GM19463 (cell line): ENCODE data around the gene NCAPG2.
"Not testable (repeated sequence)": the region's sequence is repeated elsewhere in the genome, so short reads cannot be mapped to it uniquely, and the experiment has no call there.

Experiments used
- ATAC-seq: cut with Tn5 transposase; IDR thresholded peaks from one replicate; pipeline ENCODE4 v1.9.1; 2021; ENCODE audit warnings: mild to moderate bottlenecking, moderate library complexity; ENCODE audit not compliant: unreplicated experiment

Gene NCAPG2

DNA sequence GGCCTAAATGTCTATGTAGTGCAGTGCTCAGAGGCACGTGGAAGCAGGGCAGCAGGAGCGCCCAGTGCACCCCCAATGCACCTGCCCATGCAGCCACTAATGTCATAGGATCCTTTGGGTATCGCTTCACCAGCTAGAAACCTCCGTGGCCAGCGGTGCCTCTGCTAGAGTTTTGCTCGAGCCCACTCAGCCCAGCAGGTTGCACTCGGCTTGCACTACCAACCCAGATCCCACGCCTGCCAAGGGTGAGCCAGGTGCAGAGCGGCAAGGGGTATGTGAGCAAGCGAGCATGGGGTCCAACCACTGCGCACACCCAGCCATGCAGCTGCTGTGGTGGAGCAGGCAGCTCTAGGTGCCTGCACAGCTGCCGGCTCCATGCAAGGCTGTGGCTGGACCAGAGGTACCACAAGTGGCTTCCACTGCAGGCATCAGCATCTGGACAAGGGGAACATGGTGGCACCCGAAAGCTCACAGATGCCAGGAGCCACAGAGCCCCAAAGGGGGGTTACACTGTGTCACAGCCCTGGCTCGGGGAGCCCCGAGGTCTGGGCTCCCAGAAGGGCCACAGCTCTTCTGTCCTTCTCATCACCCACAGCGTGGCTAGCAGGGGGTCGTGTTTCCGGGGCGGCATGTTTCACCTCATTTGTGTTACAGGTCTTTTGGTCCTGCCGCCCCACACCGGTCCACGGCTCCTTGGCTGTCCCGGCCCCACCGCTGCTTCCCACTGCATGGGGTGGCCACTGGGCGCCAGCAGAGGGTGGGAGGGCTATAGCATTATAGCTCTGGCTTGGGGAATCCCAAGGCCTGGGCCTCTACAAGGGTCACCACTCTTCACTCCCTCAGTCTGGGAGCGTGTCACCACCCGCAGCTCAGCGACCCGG lies 2.3 kb upstream of the NCAPG2 start:
- ATAC-seq = no peak

DNA sequence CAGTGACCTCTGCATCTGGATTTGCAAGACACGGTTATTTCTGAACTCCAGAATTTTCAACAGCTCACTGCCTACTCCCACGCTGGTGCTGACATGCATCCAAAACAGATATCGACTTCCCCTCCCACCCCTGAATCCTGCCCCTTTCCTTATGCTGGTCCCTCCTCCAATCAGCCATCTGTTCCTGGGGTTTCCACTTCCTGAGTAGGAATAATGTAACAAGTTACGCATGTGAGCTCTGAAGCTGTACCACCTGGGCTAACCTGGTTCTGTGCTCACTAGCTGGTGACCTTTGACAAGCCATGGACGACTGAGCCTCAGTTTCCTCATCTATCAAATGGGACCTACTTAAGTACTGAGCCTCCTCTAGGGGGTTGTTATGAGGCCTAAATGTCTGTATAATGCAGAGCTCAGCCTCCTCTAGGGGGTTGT lies 1.7 kb upstream of the NCAPG2 start:
- no peak for ATAC-seq

DNA sequence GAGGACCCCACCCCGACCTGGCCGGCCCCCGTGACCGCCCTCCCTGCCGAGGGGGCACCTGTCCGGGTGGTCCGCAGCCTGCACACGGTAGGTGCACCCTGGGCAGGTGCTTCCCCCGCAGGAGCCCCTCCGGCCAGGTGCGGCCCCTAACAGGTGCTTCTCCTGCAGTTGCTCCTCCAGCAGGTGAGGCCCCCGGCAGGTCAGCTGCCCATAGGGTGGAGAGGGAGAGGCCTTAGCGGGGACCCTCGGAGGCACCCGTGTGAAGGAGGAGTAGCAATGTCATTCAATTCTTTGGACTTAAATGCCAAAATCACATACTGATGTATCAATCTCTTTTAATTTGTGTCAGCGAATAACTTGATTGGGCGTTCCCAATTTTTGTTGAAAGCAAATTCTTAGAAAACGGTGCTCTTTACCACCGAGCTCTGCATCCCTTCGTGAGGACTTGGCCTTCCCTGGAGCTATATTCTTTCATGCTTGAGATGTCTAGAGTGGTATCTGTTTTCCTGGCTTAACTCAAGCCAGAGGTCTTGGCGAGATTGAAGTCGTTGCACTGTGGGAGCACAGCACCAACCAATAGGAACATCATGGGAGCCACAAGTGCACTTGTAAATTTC lies 738 bp upstream of the NCAPG2 start:
- no peak for ATAC-seq

DNA sequence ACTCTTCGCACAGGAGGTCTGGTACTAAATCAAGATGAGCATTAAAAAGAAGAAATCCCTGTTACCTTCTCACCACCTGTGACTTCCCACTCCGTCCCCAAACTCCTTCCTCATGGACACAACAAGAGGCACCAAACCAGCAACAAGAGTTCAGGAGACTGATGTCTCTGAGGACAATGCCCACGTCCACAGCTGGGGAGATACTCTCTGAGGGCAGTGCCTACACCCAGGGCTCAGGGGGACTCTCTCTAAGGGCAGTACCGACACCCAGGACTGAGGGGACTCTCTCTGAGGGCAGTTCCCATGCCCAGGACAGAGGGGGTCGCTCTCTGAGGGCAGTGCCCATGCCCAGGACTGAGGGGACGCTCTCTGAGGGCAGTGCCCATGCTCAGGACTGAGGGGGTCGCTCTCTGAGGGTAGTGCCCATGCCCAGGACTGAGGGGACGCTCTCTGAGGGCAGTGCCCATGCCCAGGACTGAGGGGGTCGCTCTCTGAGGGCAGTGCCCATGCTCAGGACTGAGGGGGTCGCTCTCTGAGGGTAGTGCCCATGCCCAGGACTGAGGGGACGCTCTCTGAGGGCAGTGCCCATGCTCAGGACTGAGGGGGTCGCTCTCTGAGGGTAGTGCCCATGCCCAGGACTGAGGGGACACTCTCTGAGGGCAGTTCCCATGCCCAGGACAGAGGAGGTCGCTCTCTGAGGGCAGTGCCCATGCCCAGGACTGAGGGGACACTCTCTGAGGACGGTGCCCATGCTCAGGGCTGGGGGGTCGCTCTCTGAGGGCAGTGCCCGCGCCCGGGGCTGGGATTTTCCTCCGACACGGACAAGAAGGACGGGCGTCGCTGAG lies 703 bp downstream of the NCAPG2 start:
- not testable (repeated sequence) for ATAC-seq

DNA sequence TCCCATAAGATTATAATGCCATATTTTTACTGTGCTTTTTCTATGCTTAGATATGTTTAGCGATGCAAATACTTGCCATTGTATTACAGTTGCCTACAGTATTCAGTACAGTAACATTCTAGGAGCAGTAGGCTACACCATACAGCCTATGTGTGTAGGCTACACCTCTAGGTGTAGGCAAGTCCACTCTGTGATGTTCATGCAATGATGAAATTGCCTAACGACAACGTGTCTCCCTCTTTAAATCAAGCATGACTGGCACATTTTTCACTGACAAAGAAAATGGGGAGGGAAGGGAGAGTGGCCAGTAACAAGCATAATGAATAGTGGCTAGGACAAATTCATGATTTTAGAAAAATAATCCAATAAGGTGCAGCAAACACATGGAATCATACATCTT lies 1.7 kb downstream of the NCAPG2 start:
- ATAC-seq = no peak

DNA sequence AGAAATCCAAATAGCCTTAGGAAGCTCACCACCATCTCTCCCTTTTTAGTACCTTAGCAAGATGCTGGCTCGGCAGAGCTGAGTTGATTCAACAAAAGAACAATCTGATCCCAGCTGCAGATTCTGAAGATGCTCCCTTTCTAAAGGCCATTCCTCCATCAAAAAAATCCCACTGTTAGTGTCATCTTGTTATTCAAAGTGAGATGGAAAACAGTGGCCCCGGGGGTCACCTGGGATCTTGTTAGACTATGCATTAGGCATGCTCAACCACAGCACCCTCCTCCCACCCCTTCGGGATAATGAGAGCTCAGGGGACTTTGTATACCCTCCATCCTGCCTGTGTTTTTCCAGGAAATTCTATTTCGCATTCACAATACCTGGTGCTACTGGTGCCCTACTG lies 2.4 kb downstream of the NCAPG2 start:
- ATAC-seq = no peak

DNA sequence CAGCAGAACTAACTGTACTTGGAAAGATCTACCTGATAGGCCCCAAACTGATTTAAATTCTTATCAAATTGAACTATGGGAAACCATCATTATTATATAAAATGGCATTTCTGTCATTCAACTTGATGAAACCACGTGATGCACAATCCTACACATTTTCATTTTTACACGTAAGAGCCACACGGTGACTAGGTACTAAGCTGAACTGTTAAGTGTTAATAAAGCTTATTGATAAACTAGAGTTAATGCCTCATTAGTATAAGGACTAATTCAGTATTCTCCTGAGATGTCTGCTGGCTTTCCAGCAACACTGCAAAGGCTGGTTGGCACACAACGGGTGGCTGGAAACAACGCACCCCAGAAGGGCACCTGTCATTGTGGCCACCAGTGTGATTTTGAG lies 4.6 kb downstream of the NCAPG2 start:
- ATAC-seq = no peak

DNA sequence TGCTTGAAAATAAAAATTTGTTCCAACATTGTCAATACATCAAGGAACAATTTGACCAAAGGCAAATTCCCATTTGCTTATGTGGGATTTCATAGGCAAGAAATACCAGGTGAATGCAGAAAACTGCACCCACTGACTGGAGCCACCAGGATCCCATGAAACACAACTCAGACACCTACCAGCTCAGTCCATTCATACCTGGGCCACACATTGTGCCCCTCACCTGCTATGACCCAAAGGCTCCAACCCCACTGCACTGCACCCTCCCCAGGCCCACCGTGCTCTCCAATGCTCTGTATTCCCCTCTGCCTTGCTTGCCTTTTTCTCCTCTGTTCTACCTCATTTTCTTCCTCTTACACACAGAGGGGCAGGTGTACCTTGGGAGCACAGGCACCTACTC lies 5.3 kb downstream of the NCAPG2 start:
- ATAC-seq = no peak

DNA sequence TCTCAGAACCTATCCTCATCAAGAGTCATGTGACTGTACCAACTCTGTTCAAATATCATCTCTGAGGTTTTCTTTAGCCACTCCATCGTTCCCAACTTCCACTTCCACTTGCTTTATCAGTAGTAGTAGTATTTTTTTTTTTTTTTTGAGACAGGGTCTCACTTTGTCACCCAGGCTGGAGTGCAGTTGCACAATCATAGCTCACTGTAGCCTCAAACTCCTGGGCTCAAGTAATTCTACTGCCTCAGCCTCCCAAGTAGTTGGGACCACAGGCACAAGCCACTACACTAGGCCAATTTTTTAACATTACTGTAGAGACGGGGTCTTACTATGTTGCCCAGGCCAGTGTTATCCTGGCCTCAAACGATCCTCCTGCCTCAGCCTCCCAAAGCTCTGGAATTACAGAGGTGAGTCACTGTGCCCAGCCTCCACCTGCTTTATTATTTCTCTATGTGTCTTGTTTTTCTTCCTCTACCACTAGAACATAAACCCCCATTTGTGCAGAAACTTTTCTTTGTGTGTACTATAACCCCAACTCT lies 5.9 kb downstream of the NCAPG2 start:
- ATAC-seq = no peak

DNA sequence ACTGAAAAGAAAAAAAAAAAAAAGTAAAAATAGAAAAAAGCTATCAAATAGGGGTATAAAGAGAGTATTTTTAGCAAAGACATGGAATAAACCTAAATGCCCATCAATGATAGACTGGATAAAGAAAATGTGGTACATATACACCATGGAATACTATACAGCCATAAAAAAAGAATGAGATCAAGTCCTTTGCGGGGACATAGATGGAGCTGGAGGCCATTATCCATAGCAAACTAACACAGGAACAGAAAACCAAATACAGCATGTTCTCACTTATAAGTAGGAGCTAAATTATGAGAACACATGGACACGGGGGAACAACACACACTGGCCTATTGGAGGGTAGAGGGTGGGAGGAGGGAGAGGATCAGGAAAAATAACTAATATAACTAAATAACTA lies 7.0 kb downstream of the NCAPG2 start:
- ATAC-seq = not testable (repeated sequence)

DNA sequence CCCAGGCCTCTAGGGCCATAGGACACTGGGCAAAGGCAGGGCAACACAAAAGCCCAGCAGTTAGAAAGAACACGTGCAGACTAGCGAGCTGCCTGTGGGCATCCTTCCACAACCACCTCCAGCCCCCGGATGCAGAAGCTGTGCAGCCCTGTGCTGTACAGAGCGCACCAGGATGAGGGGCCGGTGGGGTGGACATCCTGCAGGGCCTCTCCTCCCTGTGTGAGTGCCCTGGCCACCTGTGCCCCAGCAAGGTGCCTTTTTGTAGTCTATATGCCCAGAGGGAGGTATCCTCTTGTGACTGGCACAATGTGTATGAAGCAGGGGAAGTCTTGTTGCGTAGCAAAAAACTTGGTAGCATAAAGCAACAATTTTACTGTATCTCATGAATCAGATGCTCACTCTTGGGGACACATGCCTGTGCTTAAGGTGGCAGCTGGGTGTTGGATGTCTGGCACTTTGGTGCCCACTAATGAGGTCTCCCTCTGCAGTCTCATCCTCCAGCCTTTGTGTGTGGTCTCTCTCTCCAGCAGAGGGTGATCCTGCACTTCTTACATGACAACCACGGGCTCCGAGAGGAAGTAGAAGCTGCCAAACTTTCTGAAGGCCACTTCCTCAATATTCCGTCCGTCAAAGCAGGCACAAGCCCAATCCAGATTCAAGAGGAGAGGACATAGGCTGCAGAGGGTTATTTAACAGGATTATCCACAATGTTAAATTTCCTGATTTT lies 8.7 kb downstream of the NCAPG2 start:
- peak; percentile 84 for ATAC-seq

DNA sequence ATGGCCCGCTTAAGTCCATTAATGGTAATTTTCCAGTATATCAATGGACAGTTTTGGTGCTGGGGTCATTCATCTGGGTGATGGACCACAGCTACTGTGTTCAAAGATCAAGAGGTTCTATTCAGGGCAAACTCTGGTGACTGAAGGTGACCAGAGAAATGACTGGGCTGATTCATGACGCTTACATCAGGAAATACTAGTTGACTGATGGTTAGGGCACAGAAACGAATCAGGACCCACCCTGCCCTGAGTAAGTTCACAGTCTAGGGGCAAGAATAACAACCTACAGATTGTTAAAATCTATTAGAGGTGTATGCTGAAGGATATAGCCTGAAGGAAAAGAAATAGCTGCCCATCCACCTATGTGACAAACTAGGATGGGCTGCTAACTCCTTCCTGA lies 9.5 kb downstream of the NCAPG2 start:
- no peak for ATAC-seq

DNA sequence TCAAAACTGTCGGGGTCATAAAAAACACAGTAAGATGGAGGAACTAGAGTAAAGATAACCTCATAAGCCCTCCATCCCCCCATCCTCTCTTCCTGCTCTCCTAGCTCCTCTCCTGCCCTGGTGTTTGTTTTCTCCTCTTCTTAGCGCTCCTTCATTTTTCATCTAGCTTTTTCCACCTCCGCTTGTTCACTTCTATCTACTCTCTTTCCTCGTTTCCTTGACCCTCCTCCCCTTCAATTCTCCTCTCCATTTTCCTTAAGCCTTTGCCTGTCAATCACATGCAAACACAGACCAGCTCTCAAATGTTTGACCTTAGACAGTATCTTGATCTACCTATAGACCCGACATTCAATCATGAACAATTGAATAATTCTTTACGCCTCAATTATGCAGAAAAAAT lies 10.0 kb downstream of the NCAPG2 start:
- no peak for ATAC-seq

DNA sequence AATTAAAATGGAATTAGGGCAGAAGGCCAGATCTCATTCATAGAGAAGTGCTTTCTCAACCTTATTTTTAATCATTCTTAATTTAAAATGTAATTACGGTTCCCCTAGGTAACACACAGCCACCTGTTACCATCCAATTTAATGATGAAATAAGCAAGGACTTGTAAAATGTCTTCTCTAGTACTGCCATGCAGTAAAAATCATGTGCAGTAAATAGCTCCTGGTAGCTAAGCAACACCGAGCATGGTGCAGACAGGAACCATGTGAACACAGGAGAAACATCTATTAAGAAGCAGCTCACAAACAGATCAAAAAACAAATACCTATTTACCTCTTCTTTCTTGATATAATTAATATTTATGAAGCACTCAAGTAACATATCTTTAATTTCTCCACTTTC lies 15.1 kb downstream of the NCAPG2 start:
- no peak for ATAC-seq

DNA sequence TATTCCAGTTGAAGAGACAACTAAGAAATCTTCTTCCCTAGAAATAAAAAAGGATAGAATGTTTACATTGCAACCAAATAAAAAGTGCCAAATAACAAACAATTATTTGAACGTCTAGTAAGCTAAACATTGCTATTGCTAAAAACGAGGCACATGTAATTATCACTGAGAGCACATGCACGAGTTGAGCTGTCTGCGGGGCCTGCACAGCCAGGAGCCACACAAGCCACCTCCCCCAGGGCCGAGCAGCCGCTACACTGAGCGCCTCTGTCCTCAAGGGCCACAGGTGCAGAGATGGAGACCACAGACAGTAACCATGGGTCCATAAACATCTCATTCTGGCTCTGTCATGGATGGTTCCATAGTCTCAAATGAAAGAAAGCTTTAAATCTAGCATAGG lies 17.2 kb downstream of the NCAPG2 start:
- ATAC-seq = no peak

DNA sequence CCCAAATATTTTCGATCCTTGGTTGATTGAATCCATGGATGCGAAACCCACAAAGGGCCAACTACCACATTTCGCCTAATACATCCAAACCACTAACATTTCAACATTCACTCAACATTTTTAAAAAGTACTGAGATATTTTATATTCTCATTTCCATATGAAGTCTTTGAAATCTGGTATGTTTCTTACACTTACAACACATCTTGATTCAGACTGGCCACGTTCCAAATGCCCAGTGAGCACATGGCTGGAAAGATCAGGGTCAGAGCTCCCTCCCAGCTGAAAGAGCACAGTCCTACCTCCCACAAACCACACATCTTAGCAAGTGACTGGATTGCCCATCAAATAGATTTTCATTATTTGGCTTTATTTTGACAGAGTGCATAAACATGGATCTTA lies 18.9 kb downstream of the NCAPG2 start:
- ATAC-seq = no peak

DNA sequence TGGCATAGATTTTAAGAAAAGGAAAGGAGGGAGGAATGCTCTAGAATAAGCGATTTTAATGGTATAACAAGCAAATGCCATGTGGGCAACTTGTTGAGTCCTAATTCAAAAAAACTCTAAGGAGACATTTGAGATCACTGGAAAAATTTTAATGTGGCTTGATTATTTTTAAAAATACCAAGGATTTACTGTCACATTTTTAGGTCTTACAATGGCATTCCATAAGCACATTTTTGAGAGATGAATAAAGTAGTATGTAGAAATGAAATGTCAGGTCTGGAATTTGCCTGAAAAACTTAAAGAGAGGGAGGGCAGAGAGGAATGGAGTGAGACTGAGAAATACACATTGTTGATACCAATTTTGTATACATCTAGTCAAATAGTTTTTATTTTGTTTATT lies 20.3 kb downstream of the NCAPG2 start:
- ATAC-seq = no peak

DNA sequence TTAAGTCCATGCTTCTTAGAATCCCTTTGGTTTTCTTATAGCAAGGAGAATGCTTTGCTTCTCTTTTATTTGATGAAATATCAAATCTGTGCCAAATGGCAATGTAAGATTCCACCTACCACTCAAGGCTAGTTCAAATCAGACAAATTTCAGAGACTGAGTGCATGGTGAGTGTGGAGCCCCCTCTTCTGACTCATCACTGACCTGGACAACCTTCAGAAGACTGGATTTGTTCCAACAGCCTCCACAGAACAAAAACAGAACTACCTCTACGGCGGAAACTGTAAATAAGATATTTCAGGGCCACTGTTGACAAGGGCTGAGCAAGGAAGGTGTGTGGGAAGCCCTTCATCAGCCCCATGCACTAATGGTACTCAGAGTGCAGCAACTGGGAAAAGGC lies 21.1 kb downstream of the NCAPG2 start:
- ATAC-seq = no peak

DNA sequence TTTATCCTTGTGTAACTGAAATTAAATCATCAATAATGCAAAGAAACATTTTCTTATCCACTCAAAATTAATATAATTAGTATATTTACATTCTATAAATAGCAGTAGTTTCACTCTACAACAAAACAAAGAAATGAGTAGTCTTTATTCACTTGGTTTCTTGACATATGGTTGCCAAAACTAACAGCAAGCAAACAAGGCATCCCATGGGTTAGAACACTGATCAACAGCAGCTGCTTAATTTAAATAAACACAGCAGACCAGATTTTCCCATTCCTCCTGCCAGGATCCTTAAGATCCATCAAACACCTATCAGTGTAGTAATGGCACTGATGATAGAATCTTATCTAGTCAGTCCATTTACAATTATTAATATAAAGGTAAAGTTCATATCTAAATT lies 22.1 kb downstream of the NCAPG2 start:
- no peak for ATAC-seq

DNA sequence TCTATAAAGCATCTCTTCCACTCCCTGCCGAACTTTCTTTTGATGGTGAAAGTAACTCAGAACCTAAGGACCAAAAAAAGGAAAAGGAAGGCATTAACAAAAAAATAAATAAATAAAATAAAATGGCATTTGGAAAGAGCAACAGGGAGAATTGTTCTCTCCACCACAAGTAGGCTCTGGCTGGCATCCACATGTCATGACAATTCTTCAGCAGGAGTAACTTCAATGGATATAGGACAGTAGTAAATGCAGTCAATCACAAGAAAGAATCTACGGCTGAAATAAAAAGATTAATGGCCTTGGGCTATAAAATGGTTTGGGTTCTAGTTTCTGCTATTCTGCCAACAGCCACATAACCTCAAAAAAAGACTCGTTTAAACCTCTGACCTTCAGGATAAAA lies 23.9 kb downstream of the NCAPG2 start:
- ATAC-seq = no peak

DNA sequence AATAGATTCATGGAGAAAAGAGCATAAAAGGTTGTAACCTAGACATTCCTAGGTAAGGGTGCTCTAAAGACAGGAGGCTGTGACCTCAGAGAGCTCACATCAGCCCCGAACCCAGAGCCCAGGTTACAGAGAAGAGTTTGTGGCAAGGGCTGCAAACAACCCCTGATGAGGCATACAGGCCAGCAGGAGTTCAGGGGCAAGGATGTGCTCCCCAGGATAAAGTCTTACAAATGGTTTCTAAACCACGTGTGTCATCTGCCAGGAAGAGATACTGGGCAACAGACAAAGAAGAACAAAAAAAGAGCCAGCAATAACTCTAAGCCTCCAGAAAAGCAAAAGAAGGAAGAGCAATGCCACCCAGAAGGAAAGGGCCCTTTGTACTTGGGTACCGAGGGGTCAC lies 27.7 kb downstream of the NCAPG2 start:
- no peak for ATAC-seq
